ENCODE measurements around the gene THAP9.

DNA sequence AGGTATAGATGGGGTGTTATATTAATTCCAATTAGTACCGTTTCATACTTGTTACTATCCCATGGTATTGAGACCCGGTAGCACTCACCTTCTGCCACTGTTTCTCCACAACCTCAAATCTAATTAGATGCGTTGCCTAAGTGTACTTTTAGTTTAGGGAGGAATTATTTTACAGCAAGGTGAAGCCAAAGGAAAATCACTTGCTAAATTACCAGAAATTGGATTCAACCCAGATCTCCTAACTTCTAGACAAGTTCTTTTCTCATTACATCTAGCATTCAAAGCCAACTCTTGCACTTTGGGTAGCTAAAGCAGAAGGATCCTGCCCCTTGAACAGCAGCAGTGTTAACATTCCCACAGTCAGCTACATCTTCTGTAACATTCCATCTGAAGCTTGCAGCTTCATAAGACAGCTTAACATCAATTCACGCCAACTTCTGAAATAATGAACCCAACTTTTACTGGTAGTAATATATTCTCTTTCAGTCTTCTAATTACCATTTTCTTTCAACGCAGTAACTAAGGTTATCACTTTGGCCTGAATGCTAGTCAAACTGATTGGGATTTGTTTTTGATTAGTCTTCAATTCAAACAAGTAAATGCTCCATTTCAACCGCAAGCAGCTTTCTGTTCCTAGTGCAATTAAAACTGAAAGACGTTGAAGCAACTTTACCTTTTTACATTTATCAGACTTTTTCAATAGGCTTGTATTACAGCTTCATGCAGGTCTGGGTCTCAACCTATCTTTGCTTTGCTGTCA is 8.6 kb upstream of the THAP9 start:
- TF ChIP-seq, protein P1, sequence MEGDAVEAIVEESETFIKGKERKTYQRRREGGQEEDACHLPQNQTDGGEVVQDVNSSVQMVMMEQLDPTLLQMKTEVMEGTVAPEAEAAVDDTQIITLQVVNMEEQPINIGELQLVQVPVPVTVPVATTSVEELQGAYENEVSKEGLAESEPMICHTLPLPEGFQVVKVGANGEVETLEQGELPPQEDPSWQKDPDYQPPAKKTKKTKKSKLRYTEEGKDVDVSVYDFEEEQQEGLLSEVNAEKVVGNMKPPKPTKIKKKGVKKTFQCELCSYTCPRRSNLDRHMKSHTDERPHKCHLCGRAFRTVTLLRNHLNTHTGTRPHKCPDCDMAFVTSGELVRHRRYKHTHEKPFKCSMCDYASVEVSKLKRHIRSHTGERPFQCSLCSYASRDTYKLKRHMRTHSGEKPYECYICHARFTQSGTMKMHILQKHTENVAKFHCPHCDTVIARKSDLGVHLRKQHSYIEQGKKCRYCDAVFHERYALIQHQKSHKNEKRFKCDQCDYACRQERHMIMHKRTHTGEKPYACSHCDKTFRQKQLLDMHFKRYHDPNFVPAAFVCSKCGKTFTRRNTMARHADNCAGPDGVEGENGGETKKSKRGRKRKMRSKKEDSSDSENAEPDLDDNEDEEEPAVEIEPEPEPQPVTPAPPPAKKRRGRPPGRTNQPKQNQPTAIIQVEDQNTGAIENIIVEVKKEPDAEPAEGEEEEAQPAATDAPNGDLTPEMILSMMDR (IDR thresholded peaks at IDR 0.05; ENCODE audit: insufficient read depth, low read length, poor library complexity, severe bottlenecking) = no peak
- TF ChIP-seq EZH2phosphoT487 (conservative IDR thresholded peaks at IDR 0.05; ENCODE audit: low read length) = no peak

Measured in SU-DHL-6 (cell line).